SU-DHL-6 (cell line): ENCODE measurements around the gene FBN1.

Experiments used
- H2AFZ ChIP-seq: fragments of 200-600 bp; sonication (generic); 2 replicates; pipeline ENCODE4 v1.6.1; 2014; ENCODE audit warnings: low read depth, mild to moderate bottlenecking, moderate library complexity, mixed read lengths, antibody characterized with exemption, low read length; ENCODE audit not compliant: severe bottlenecking
- H3F3A ChIP-seq: fragments of 200-600 bp; shearing (Covaris generic); 2 replicates; pipeline ENCODE4 v1.6.0; 2016; ENCODE audit warnings: antibody characterized with exemption, mild to moderate bottlenecking; ENCODE audit not compliant: insufficient read depth
- H3K27ac ChIP-seq: fragments of 200-600 bp; sonication (generic); 2 replicates; pipeline ENCODE4 v1.5.1; 2016; ENCODE audit warnings: low read depth, mild to moderate bottlenecking, low read length, moderate library complexity, mixed read lengths
- H3K27me3 ChIP-seq: fragments of 200-600 bp; sonication (generic), shearing (Covaris generic); 2 replicates; pipeline ENCODE4 v1.6.0; 2014; ENCODE audit warnings: mild to moderate bottlenecking, low read length
- H3K36me3 ChIP-seq: fragments of 200-600 bp; sonication (generic); 2 replicates; pipeline ENCODE4 v1.6.1; 2014; ENCODE audit warnings: mild to moderate bottlenecking, low read length, mixed read lengths
- H3K4me2 ChIP-seq: fragments of 300-600, 200-600 bp; shearing (Covaris generic), sonication (generic); 2 replicates; pipeline ENCODE4 v1.6.0; 2014; ENCODE audit warnings: low read length, low read depth, mild to moderate bottlenecking; ENCODE audit not compliant: poor library complexity, severe bottlenecking
- H3K4me3 ChIP-seq: fragments of 200-600 bp; sonication (generic); 2 replicates; pipeline ENCODE4 v1.5.1; 2014; ENCODE audit warnings: antibody characterized with exemption, low read length, mild to moderate bottlenecking, mixed read lengths; ENCODE audit not compliant: insufficient read depth, poor library complexity, severe bottlenecking
- H3K79me2 ChIP-seq: fragments of 200-600 bp; sonication (generic); 2 replicates; pipeline ENCODE4 v1.6.1; 2014; ENCODE audit warnings: mild to moderate bottlenecking, low read length, moderate library complexity; ENCODE audit not compliant: insufficient read depth
- H3K9ac ChIP-seq: fragments of 200-600 bp; sonication (generic); 2 replicates; pipeline ENCODE4 v1.7.0; 2014; ENCODE audit warnings: mild to moderate bottlenecking, low read length
- H3K9me2 ChIP-seq: fragments of 200-600 bp; sonication (generic); replicated peaks from 2 replicates; pipeline ENCODE4 v1.6.1; 2014; ENCODE audit warnings: low read length; ENCODE audit not compliant: insufficient read depth
- H3K9me3 ChIP-seq: fragments of 200-600 bp; sonication (generic); 2 replicates; pipeline ENCODE4 v1.6.1; 2014; ENCODE audit warnings: low read length, mixed read lengths; ENCODE audit not compliant: insufficient read depth
- H4K20me1 ChIP-seq: fragments of 200-600 bp; sonication (generic); 2 replicates; pipeline ENCODE4 v1.6.1; 2014; ENCODE audit warnings: low read depth, mild to moderate bottlenecking, antibody characterized with exemption, low read length, moderate library complexity, mixed read lengths
- CTCF ChIP-seq: fragments of 200-600 bp; sonication (generic); IDR thresholded peaks from one replicate; pipeline ENCODE4 v1.5.1; 2017; ENCODE audit warnings: antibody characterized with exemption, mild to moderate bottlenecking, low read length, moderate library complexity; ENCODE audit not compliant: insufficient read depth, poor library complexity, severe bottlenecking
- EZH2phosphoT487 ChIP-seq: fragments of 200-600 bp; sonication (generic), shearing (Covaris generic); conservative IDR thresholded peaks from 2 replicates; pipeline ENCODE4 v1.6.1; 2018; ENCODE audit warnings: mild to moderate bottlenecking, antibody characterized with exemption, low read length, moderate library complexity, mixed read lengths

FBN1 gene

DNA sequence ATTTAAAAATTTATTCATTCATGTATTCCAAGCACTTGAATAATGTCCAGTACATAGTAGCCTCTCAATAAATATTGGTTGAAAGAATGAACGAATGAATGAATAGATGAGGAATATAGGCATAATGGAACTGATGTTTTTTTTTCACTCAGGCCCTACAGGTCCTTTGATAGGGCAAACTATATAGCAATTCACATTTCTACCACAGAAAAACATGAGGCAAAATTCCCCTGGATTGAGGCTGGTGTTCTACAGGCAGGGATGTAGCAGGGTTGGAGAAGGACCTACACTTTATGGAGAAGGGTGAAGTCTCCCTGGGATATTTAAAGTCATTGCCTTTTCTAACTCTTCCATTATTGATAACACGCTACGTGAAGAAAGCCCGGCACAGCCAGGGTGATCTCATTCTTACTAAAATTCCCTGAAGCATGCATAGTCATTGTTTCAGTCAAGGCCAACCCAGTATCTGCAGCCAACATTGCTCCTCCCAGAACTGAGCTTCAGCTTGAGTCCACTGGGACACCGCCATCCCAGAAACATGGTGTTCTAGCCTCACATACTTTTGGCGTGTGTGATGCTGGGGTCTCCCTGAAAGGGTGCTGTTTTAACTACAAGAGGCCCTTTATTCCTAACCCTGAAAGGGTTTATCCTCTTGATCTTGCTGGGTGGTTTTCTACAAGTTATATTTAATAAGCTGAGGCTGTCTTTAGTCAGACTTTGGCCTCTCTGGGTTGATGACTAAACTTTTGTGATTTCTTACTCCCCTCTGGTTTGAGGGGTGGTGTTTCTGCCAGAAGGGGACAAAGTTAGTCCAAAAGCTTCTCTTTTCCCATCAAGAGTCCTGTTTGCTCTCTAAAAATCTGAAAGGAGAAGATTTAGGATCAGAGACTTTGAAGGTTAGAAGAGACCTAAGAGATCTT is 25.9 kb upstream of the FBN1 start:
- H3K4me3 ChIP-seq, result no peak overlapping the region
- no peaks in the 10 kb centered on the region for H3K36me3 ChIP-seq
- no peak overlapping the region for H3K27ac ChIP-seq
- H3K4me2 ChIP-seq, result no peak overlapping the region
- H3K27me3 ChIP-seq, result no peaks in the 10 kb centered on the region
- H3F3A ChIP-seq, result no peaks in the 10 kb centered on the region
- TF ChIP-seq CTCF (no peak), EZH2phosphoT487 (no peak)
- no peaks in the 10 kb centered on the region for H3K79me2 ChIP-seq
- H3K9ac ChIP-seq, result no peak overlapping the region
- H3K9me2 ChIP-seq, result no peaks in the 10 kb centered on the region
- no peaks in the 10 kb centered on the region for H3K9me3 ChIP-seq
- H2AFZ ChIP-seq, result no peak overlapping the region
- H4K20me1 ChIP-seq, result no peaks in the 10 kb centered on the region

DNA sequence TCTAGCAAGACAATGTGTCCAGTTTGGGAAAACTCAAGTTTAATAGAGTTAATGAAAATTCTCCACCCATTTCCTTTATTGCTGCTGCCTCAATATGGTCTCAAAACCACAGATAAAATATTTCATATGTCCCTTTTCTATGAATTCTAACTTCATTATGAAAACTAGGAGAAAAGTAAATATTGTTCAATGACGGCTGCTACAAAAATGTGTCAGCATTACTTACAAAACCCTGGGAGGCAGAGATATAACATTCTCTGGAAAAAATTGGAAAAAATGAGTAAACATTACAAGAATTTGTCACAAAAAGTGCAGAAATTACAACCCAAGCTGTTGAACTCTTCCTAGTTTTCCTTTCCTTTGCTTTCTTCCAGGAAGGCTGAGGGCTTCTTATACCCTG is 22.2 kb upstream of the FBN1 start:
- H3K4me3 ChIP-seq, result no peak overlapping the region
- TF ChIP-seq EZH2phosphoT487, result no peak
- no peak for TF ChIP-seq CTCF
- no peaks in the 10 kb centered on the region for H3K27me3 ChIP-seq
- no peaks in the 10 kb centered on the region for H3K9me3 ChIP-seq
- H2AFZ ChIP-seq, result no peak overlapping the region
- H3K4me2 ChIP-seq, result no peak overlapping the region
- no peaks in the 10 kb centered on the region for H3K9me2 ChIP-seq
- H3K79me2 ChIP-seq, result no peaks in the 10 kb centered on the region
- no peaks in the 10 kb centered on the region for H3K36me3 ChIP-seq
- no peak overlapping the region for H3K27ac ChIP-seq
- H4K20me1 ChIP-seq, result no peaks in the 10 kb centered on the region
- no peaks in the 10 kb centered on the region for H3F3A ChIP-seq
- H3K9ac ChIP-seq, result no peak overlapping the region

DNA sequence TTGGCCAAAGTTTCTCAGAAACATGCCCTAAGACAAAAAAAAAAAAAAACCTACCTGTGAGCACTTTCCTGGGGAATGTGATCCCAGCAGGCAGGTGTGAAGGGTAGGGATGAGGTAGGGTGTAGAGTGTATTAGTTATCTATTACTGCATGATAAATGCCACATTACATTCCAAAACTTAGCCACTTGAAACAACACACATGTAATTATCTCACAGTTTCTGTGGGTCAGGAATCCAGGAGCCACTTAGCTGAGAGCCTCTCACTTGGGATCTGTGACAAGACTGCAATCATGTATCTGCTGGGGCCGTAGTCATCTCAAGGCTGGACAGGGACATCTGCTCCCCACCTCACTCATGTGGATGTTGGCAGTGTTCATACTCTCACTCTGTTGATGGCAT is 18.9 kb upstream of the FBN1 start:
- Histone ChIP-seq H3F3A (no peaks in the 10 kb centered on the region), H3K36me3 (no peaks in the 10 kb centered on the region), H2AFZ (no peak overlapping the region), H4K20me1 (no peaks in the 10 kb centered on the region), H3K4me2 (no peak overlapping the region), H3K9ac (no peak overlapping the region), H3K27me3 (no peaks in the 10 kb centered on the region), H3K27ac (no peak overlapping the region), H3K9me2 (no peaks in the 10 kb centered on the region), H3K79me2 (no peaks in the 10 kb centered on the region), H3K4me3 (no peak overlapping the region), H3K9me3 (no peaks in the 10 kb centered on the region)
- TF ChIP-seq EZH2phosphoT487 (no peak), CTCF (no peak)
